LNCaP clone FGC (cell line): ENCODE data around the gene WDR33.
"Not testable (repeated sequence)": the region's sequence is repeated elsewhere in the genome, so short reads cannot be mapped to it uniquely, and the experiment has no call there.

Experiments used
- DNase-seq: peaks from one replicate; pipeline ENCODE4 v3.0.0-alpha.2; 2011; ENCODE audit warnings: low read depth
- H3K4me3 ChIP-seq: 2 replicates; pipeline ENCODE4 v1.5.1; 2011; ENCODE audit warnings: mild to moderate bottlenecking, low read depth, low read length, control low read depth
- TF ChIP-seq, protein P1 (sequence below): IDR thresholded peaks from 2 replicates; pipeline ENCODE4 v1.5.1; 2012; ENCODE audit warnings: mild to moderate bottlenecking; ENCODE audit not compliant: control insufficient read depth, insufficient read depth; ENCODE audit errors: extremely low read depth

WDR33 gene

DNA sequence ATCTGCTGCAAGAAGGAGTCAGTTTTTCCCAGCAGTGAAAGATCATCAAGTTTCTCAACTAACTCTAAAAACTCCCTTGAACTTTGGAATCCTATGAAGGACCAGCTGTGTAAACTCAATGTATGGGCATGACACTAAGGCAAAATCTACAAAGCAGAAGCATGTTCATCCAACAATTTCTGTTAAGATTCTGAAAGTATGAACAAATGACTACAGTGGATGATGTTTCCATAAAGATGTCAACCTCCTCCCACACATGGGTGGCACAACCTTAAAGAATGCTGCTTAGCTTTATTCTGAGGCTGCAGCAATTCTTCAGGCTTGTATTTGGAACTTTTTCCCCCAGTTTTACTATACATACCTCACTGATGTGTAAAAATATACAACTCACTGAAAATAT lies 47.2 kb downstream of the WDR33 start:
- TF ChIP-seq, protein P1, sequence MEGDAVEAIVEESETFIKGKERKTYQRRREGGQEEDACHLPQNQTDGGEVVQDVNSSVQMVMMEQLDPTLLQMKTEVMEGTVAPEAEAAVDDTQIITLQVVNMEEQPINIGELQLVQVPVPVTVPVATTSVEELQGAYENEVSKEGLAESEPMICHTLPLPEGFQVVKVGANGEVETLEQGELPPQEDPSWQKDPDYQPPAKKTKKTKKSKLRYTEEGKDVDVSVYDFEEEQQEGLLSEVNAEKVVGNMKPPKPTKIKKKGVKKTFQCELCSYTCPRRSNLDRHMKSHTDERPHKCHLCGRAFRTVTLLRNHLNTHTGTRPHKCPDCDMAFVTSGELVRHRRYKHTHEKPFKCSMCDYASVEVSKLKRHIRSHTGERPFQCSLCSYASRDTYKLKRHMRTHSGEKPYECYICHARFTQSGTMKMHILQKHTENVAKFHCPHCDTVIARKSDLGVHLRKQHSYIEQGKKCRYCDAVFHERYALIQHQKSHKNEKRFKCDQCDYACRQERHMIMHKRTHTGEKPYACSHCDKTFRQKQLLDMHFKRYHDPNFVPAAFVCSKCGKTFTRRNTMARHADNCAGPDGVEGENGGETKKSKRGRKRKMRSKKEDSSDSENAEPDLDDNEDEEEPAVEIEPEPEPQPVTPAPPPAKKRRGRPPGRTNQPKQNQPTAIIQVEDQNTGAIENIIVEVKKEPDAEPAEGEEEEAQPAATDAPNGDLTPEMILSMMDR: no peak
- no peak overlapping the region for H3K4me3 ChIP-seq
- no peak for DNase-seq

DNA sequence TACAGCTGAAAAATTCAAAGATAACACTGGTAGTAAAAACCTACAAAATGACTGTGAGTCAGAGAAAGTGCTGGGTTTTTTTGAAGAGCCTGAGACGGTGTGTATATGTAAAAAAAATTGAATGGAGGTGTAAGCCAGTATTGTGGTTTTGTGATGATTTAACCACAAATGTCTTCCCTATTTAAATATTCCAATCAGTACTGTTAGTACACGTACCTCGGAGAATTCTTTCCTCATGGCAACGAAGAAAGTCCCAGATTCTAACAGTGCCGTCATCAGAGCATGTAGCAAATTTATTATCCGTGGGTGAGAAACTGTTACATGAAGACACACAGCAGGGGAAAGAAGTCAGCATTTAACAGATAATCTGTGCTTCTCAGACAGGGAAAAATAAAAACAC lies 48.1 kb downstream of the WDR33 start:
- TF ChIP-seq, protein P1: no peak
- no peak overlapping the region for H3K4me3 ChIP-seq
- no peak for DNase-seq

DNA sequence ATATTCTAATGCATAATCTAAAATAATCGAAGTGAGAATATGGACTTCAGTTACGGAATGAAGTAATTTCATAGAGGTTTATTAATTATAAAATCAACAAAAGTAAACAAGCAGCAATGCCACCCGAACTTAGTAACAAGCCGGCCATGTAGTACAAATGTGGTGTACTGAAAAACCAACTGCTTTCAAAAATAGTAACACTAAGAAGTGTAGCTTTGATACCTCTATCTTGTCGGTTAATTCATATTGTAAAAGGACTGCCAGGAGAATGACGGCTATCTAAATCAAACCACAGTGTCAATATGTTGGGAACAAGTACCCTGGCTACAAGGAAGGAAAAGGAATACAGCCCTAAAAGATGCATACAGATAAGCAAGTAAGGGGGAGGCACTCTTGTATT lies 48.5 kb downstream of the WDR33 start:
- H3K4me3 ChIP-seq: no peak overlapping the region
- no peak for DNase-seq
- TF ChIP-seq, protein P1: no peak

- no peak overlapping the region for H3K4me3 ChIP-seq
- DNase-seq: no peak
- TF ChIP-seq, protein P1: no peak
Observed at GRCh38 chr2:127759931-127760330, 51.0 kb downstream of the WDR33 start.

GRCh38 chr2:127754186-127754585 lies 56.8 kb downstream of the WDR33 start:
- TF ChIP-seq, protein P1: no peak
- no peak overlapping the region for H3K4me3 ChIP-seq
- DNase-seq: no peak

DNA sequence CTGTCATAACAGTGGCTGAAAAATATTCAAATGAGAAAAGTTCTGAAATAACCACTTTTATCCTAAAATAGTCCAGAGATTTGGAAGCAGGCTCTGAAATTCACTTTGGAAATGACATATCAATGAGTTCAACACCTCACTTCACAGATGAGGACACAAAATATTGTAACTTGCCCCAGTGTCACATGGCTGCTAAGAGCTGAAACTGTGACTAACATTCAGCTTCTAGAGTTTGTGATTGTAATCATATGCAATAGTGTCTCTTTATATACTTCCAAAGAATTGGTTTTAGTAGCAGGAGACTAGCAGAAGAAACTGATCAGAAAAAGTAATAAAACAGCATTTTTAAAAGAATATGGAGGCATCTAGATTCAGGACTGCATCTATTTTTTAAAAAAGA lies 57.6 kb downstream of the WDR33 start:
- TF ChIP-seq, protein P1: no peak
- no peak for DNase-seq
- no peak overlapping the region for H3K4me3 ChIP-seq

DNA sequence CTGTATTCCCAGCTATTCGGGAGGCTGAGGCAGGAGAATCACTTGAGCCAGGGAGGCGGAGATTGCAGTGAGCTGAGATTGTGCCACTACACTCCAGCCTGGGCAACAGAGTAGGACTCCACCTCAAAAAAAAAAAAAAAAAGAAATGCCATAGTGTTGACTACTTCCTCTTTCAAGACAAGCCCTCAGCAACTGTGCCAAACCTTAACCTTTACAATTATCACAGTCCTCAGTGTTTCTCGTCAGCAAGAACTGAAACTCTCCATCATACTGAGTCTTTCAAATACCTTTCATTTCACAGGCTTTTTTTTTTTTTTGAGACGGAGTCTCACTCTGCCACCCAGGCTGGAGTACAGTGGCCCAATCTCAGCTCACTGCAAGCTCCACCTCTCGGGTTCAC lies 61.4 kb downstream of the WDR33 start:
- not testable (repeated sequence) for DNase-seq, H3K4me3 ChIP-seq
